SK-N-SH (cell line): ENCODE measurements around the gene UBR7. TPM values are rescaled to one million over a fixed set of nuclear protein-coding genes. Genes with fewer than 3 reads are reported as not detected.

Experiments
- CTCF ChIA-PET: fragments of 300-600, 350-600 bp; formaldehyde crosslinking; extraction: SDS; loops from one replicate; lab custom pipeline; 2021; lab: Yijun Ruan, JAX
- POLR2A ChIA-PET: fragments of 350-600 bp; sonication (Branson Sonifier 250); formaldehyde crosslinking; extraction: SDS; loops from one replicate; lab custom pipeline; 2020; ENCODE audit warnings: antibody characterized with exemption, inconsistent platforms; lab: Yijun Ruan, JAX
- DNase-seq: peaks from one replicate; pipeline ENCODE4 v3.0.0; 2012
- H2AFZ ChIP-seq: fragments of 200-600 bp; sonication (generic); 2 replicates; pipeline ENCODE4 v1.8.1; 2016; ENCODE audit warnings: antibody characterized with exemption, mild to moderate bottlenecking, low read depth
- H3F3A ChIP-seq: fragments of 200-600 bp; sonication (generic); replicated peaks from 2 replicates; pipeline ENCODE3; 2016; ENCODE audit warnings: antibody characterized with exemption, mild to moderate bottlenecking; ENCODE audit not compliant: insufficient read depth
- H3K27ac ChIP-seq, 2 experiments: fragments of 200-500 bp in 1 of 2; fragments of 200-600 bp in 1 of 2; sonication (Bioruptor generic) in 1 of 2; sonication (generic), shearing (Covaris generic) in 1 of 2; 2 replicates each; pipeline versions ENCODE4 v1.5.1 to v1.6.1; 2014 to 2016; ENCODE audit warnings: low read depth in 2 of 2, inconsistent platforms in 1 of 2, low read length in 1 of 2, mild to moderate bottlenecking in 1 of 2, mixed read lengths in 1 of 2
- H3K27me3 ChIP-seq: fragments of 200-600 bp; sonication (generic), shearing (Covaris generic); 2 replicates; pipeline ENCODE4 v1.6.1; 2016; ENCODE audit warnings: mixed run types; ENCODE audit not compliant: insufficient read depth
- H3K36me3 ChIP-seq, 2 experiments: fragments of 200-500 bp in 1 of 2; fragments of 200-600 bp in 1 of 2; sonication (Bioruptor generic) in 1 of 2; sonication (generic) in 1 of 2; replicated peaks in 1 of 2; 2 replicates each; pipeline versions ENCODE3 to v1.5.1; 2014 to 2016; ENCODE audit warnings: low read length in 1 of 2, mild to moderate bottlenecking in 1 of 2; ENCODE audit not compliant: insufficient read depth in 2 of 2, control insufficient read depth in 1 of 2
- H3K4me1 ChIP-seq, 2 experiments: fragments of 200-500 bp in 1 of 2; fragments of 200-600 bp in 1 of 2; sonication (Bioruptor generic) in 1 of 2; sonication (generic), shearing (Covaris generic) in 1 of 2; 2 replicates each; pipeline versions ENCODE4 v1.5.1 to v1.6.1; 2014 to 2016; ENCODE audit warnings: low read depth in 1 of 2, low read length in 1 of 2, mixed run types in 1 of 2; ENCODE audit not compliant: insufficient read depth in 2 of 2, control insufficient read depth in 1 of 2
- H3K4me2 ChIP-seq: fragments of 200-600 bp; sonication (generic), shearing (Covaris generic); 2 replicates; pipeline ENCODE4 v1.6.1; 2017; ENCODE audit warnings: mixed run types
- H3K4me3 ChIP-seq, 2 experiments: fragments of 200-500 bp in 1 of 2; fragments of 200-600 bp in 1 of 2; sonication (Bioruptor generic) in 1 of 2; sonication (generic), shearing (Covaris generic) in 1 of 2; 2 replicates each; pipeline versions ENCODE4 v1.5.1 to v1.8.1; 2014 to 2016; ENCODE audit warnings: low read depth in 2 of 2, inconsistent platforms in 1 of 2, low read length in 1 of 2, mild to moderate bottlenecking in 1 of 2, mixed read lengths in 1 of 2, moderate library complexity in 1 of 2
- H3K79me2 ChIP-seq: fragments of 200-600 bp; sonication (generic); 2 replicates; pipeline ENCODE4 v1.8.1; 2017; ENCODE audit warnings: mild to moderate bottlenecking; ENCODE audit not compliant: insufficient read depth
- H3K9ac ChIP-seq: fragments of 200-600 bp; sonication (generic); 2 replicates; pipeline ENCODE4 v1.6.1; 2017; ENCODE audit warnings: mixed run types
- H3K9me2 ChIP-seq: fragments of 200-600 bp; sonication (generic); 2 replicates; pipeline ENCODE4 v1.6.1; 2017; ENCODE audit warnings: mixed run types
- H3K9me3 ChIP-seq: fragments of 200-600 bp; sonication (generic); 2 replicates; pipeline ENCODE4 v1.6.1; 2017; ENCODE audit warnings: mixed run types, mild to moderate bottlenecking, moderate library complexity
- H4K20me1 ChIP-seq: fragments of 200-600 bp; sonication (generic); 2 replicates; pipeline ENCODE4 v1.6.1; 2017; ENCODE audit warnings: mild to moderate bottlenecking, mixed run types; ENCODE audit not compliant: insufficient read depth
- EP300 ChIP-seq, 2 experiments: IDR thresholded peaks; 2 replicates each; pipeline versions ENCODE4 v1.4.0 to v1.6.1; 2012; ENCODE audit warnings: borderline replicate concordance in 1 of 2, low read depth in 1 of 2, low read length in 1 of 2
- FOSL2 ChIP-seq: IDR thresholded peaks from 2 replicates; pipeline ENCODE4 v1.4.0; 2012; ENCODE audit warnings: low read depth, mild to moderate bottlenecking, moderate library complexity, borderline replicate concordance
- JUND ChIP-seq: IDR thresholded peaks from 2 replicates; pipeline ENCODE4 v1.4.0; 2012
- NRF1 ChIP-seq: IDR thresholded peaks from 2 replicates; pipeline ENCODE4 v1.6.1; 2012; ENCODE audit warnings: low read depth, mild to moderate bottlenecking, low read length
- POLR2AphosphoS5 ChIP-seq: IDR thresholded peaks from 2 replicates; pipeline ENCODE4 v1.6.1; 2012; ENCODE audit warnings: low read depth, low read length
- RAD21 ChIP-seq: IDR thresholded peaks from 2 replicates; pipeline ENCODE4 v1.6.1; 2012; ENCODE audit warnings: mild to moderate bottlenecking, low read length
- RFX5 ChIP-seq: IDR thresholded peaks from 2 replicates; pipeline ENCODE4 v1.6.1; 2012; ENCODE audit warnings: mild to moderate bottlenecking, improper control_type of control experiment, low read length
- SMC3 ChIP-seq: IDR thresholded peaks from 2 replicates; pipeline ENCODE4 v1.6.1; 2012; ENCODE audit warnings: low read depth, low read length, improper control_type of control experiment
- WGBS: methylation state at CpG from one replicate; pipeline ENCODE4 v1.1.6; 2017; ENCODE audit warnings: low lambda C conversion rate; 5-methylcytosine and 5-hydroxymethylcytosine counted together
- polyA plus RNA-seq, 3 experiments: library from polyadenylated mRNA; depleted of rRNA; stranded (reverse); fragments of >200 nt; gene quantifications; 2 replicates each; pipeline ENCODE4 v1.2.3, GENCODE V29; 2012
- TF ChIP-seq, protein P1 (sequence below): fragments of 150-350 bp; IDR thresholded peaks from 2 replicates; pipeline ENCODE4 v1.6.1; 2016; ENCODE audit warnings: mild to moderate bottlenecking, low read depth, low read length
- TF ChIP-seq, protein P2 (sequence below): fragments of 200-600 bp; sonication (generic); IDR thresholded peaks from 2 replicates; pipeline ENCODE4 v1.6.1; 2017; ENCODE audit warnings: antibody characterized with exemption, mild to moderate bottlenecking, moderate library complexity
- TF ChIP-seq, protein P3 (sequence below): IDR thresholded peaks from 2 replicates; pipeline ENCODE4; 2012
- TF ChIP-seq, protein P4 (sequence below): IDR thresholded peaks from 2 replicates; pipeline ENCODE4 v1.4.0; 2012; ENCODE audit warnings: low read depth

The UBR7 gene
- polyA plus RNA-seq, 1 of the 3 experiments (the other 2 are of a cell fraction), result 28.2 TPM

DNA sequence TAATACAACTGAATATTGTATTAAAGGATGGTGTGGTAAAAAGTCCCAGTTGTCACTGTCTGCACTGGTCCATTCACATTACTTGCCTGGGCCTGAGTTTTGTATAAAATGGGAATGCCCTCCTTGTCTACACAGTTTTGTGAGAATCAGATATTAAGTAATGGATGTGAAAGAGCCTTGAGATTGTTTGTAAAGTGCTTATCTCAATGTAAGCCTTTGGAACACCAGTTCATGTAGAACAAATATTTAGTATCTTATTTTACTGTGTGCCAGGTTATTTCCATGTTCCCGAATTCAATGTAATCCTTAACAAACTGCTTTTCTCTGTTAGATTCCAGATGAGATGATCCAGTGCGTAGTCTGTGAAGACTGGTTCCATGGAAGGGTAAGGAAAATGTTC, 7.5 kb downstream of the UBR7 start:
- ChIA-PET POLR2A (no interaction called here), CTCF (no interaction called here)
- Histone ChIP-seq H3K4me3 (no peak overlapping the region), H2AFZ (no peak overlapping the region), H3K4me2 (no peak overlapping the region), H3K27ac (no peak overlapping the region), H3K9ac (no peak overlapping the region), H3K36me3 (peaks cover 32 to 67% of the 10 kb centered on the region in 2 experiments), H3K9me3 (no peaks in the 10 kb centered on the region), H3K4me1 (no peaks in the 10 kb centered on the region), H3F3A (peaks cover 11% of the 10 kb centered on the region), H4K20me1 (no peaks in the 10 kb centered on the region), H3K9me2 (no peaks in the 10 kb centered on the region)
- DNase-seq, result no peak
- TF ChIP-seq NRF1 (no peak), FOSL2 (no peak)
- TF ChIP-seq, protein P1, sequence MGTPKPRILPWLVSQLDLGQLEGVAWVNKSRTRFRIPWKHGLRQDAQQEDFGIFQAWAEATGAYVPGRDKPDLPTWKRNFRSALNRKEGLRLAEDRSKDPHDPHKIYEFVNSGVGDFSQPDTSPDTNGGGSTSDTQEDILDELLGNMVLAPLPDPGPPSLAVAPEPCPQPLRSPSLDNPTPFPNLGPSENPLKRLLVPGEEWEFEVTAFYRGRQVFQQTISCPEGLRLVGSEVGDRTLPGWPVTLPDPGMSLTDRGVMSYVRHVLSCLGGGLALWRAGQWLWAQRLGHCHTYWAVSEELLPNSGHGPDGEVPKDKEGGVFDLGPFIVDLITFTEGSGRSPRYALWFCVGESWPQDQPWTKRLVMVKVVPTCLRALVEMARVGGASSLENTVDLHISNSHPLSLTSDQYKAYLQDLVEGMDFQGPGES, result no peak
- TF ChIP-seq, all 33 proteins: peak for 0
- Histone ChIP-seq H3K27me3 (no peaks in the 10 kb centered on the region), H3K79me2 (peaks cover 19% of the 10 kb centered on the region)
- 93% methylated on average over 2 of the region's 2 CpGs for WGBS

DNA sequence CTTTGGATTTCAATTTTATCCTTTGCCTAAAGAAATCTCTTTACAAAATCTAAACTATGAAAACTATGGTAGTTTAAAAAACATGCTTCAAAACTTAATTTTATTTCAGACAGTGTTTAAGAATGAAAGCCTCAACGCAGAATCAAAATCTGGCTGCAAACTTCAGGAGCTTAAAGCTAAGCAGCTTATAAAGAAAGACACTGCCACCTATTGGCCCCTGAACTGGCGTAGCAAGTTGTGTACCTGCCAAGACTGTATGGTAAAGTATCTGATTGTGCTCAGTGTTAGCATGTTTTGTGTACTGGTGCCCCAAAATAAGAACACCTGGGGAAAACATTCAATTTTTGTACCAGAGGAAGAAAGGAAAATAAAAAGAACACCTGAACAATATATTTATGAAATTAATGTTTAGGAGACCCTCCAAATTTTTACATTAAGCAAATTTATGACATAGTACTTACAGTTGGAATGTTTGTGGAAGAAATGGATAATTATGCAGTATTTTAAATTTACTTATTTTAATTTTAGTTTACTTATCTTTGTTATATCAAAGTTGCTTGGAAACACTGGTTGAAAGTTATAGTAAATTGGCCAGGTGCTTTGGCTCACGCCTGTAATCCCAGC, 12.2 kb downstream of the UBR7 start:
- H3K4me1 ChIP-seq, result no peaks in the 10 kb centered on the region
- no peaks in the 10 kb centered on the region for H3K9me2 ChIP-seq
- ChIA-PET POLR2A (interaction anchor here (1.2 kb wide), 1 partner anchor 34 kb away, joined by 6 read pairs; the partner anchor contains the start of genes LYSET and MOAP1), CTCF (interaction anchor here (0.7 to 1.8 kb wide), 13 partner anchors 8 to 414 kb away, joined by 3 to 12 read pairs (median 4); partner anchors contain the start of genes GON7 and UBR7)
- H3K27ac ChIP-seq, result no peak overlapping the region
- H3F3A ChIP-seq, result peaks cover 10% of the 10 kb centered on the region
- H3K36me3 ChIP-seq, result peaks cover 21 to 55% of the 10 kb centered on the region in 2 experiments
- no peaks in the 10 kb centered on the region for H3K79me2 ChIP-seq
- no peak overlapping the region for H3K4me3 ChIP-seq
- H3K9ac ChIP-seq, result no peak overlapping the region
- no peaks in the 10 kb centered on the region for H4K20me1 ChIP-seq
- H3K9me3 ChIP-seq, result no peaks in the 10 kb centered on the region
- WGBS, result 73% methylated on average over 3 of the region's 3 CpGs
- TF ChIP-seq RAD21, result peak; percentile 76
- no peak for TF ChIP-seq POLR2AphosphoS5
- no peak for TF ChIP-seq JUND
- no peak for TF ChIP-seq EP300 (IDR thresholded peaks at IDR 0.05; ENCODE audit: borderline replicate concordance in 1 of 2, low read depth in 1 of 2, low read length in 1 of 2)
- peak; percentile 37; the same call in 1 of the 2 replicates for TF ChIP-seq SMC3
- TF ChIP-seq, protein P2, sequence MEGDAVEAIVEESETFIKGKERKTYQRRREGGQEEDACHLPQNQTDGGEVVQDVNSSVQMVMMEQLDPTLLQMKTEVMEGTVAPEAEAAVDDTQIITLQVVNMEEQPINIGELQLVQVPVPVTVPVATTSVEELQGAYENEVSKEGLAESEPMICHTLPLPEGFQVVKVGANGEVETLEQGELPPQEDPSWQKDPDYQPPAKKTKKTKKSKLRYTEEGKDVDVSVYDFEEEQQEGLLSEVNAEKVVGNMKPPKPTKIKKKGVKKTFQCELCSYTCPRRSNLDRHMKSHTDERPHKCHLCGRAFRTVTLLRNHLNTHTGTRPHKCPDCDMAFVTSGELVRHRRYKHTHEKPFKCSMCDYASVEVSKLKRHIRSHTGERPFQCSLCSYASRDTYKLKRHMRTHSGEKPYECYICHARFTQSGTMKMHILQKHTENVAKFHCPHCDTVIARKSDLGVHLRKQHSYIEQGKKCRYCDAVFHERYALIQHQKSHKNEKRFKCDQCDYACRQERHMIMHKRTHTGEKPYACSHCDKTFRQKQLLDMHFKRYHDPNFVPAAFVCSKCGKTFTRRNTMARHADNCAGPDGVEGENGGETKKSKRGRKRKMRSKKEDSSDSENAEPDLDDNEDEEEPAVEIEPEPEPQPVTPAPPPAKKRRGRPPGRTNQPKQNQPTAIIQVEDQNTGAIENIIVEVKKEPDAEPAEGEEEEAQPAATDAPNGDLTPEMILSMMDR, result peak; percentile 74
- TF ChIP-seq, protein P3, sequence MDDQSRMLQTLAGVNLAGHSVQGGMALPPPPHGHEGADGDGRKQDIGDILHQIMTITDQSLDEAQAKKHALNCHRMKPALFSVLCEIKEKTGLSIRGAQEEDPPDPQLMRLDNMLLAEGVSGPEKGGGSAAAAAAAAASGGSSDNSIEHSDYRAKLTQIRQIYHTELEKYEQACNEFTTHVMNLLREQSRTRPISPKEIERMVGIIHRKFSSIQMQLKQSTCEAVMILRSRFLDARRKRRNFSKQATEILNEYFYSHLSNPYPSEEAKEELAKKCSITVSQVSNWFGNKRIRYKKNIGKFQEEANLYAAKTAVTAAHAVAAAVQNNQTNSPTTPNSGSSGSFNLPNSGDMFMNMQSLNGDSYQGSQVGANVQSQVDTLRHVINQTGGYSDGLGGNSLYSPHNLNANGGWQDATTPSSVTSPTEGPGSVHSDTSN, result no peak
- TF ChIP-seq, protein P4, sequence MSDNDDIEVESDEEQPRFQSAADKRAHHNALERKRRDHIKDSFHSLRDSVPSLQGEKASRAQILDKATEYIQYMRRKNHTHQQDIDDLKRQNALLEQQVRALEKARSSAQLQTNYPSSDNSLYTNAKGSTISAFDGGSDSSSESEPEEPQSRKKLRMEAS, result no peak
- TF ChIP-seq RFX5, result no peak
- no peak overlapping the region for H3K4me2 ChIP-seq
- H2AFZ ChIP-seq, result no peak overlapping the region
- H3K27me3 ChIP-seq, result no peaks in the 10 kb centered on the region
- peak; percentile 55 for DNase-seq
